AG10803 (cell line): ENCODE measurements around the gene NPTXR.
A peak's percentile ranks its signal among the peaks of the same experiment; 100 is the strongest.

ENCODE experiments used
- DNase-seq: peaks from one replicate; pipeline ENCODE4 v3.0.0; 2010; ENCODE audit warnings: low read depth
- H3K4me3 ChIP-seq: 2 replicates; pipeline ENCODE4 v1.5.1; 2011; ENCODE audit warnings: mild to moderate bottlenecking, low read length, control low read depth
- CTCF ChIP-seq: conservative IDR thresholded peaks from 2 replicates; pipeline ENCODE4 v1.5.1; 2011; ENCODE audit warnings: mild to moderate bottlenecking, low read length, control low read depth, inconsistent platforms

NPTXR gene

GRCh38 chr22:38826386-38826785 is 17.4 kb downstream of the NPTXR start:
- DNase-seq = no peak
- H3K4me3 ChIP-seq = no peak overlapping the region
- no peak for TF ChIP-seq CTCF

- DNase-seq = peak; percentile 62
- no peak overlapping the region for H3K4me3 ChIP-seq
- peak; percentile 51 for TF ChIP-seq CTCF
These were observed 19.2 kb downstream of the NPTXR start for GRCh38 chr22:38824585-38824984.

- no peak for DNase-seq
- TF ChIP-seq CTCF = no peak
These were observed 20.2 kb downstream of the NPTXR start for GRCh38 chr22:38823637-38824036.

GRCh38 chr22:38823076-38823475 is 20.8 kb downstream of the NPTXR start:
- TF ChIP-seq CTCF = no peak

More at GRCh38 chr22:38823637-38824036, 20.2 kb downstream of the NPTXR start:
- H3K4me3 ChIP-seq = no peak overlapping the region

GRCh38 chr22:38820020-38820419 is 23.8 kb downstream of the NPTXR start:
- no peak for TF ChIP-seq CTCF
- DNase-seq = no peak
- H3K4me3 ChIP-seq = no peak overlapping the region

More at GRCh38 chr22:38823076-38823475, 20.8 kb downstream of the NPTXR start:
- no peak for DNase-seq
- H3K4me3 ChIP-seq = no peak overlapping the region

- no peak overlapping the region for H3K4me3 ChIP-seq
- no peak for DNase-seq
- no peak for TF ChIP-seq CTCF
These were observed 24.4 kb downstream of the NPTXR start for GRCh38 chr22:38819387-38819940.

- no peak for TF ChIP-seq CTCF
- no peak for DNase-seq
- H3K4me3 ChIP-seq = no peak overlapping the region
These were observed 26.6 kb downstream of the NPTXR start for GRCh38 chr22:38817196-38817595.
